ENCODE results near the gene TFCP2L1.
"Not testable (repeated sequence)": the region's sequence is repeated elsewhere in the genome, so short reads cannot be mapped to it uniquely, and the experiment has no call there.

Gene TFCP2L1

GRCh38 chr2:121303531-121304263 lies 18.7 kb upstream of the TFCP2L1 start:
- no peak for DNase-seq (ENCODE audit: low read depth, low spot score)
- Histone ChIP-seq H3K9me3 (ENCODE audit: low read depth, low read length) (no peaks in the 10 kb centered on the region), H3K4me3 (no peak overlapping the region), H3K36me3 (ENCODE audit: insufficient read depth, low read length) (no peaks in the 10 kb centered on the region), H3K27ac (no peak overlapping the region), H3K9ac (ENCODE audit: insufficient read length) (no peak overlapping the region)
- TF ChIP-seq POLR2AphosphoS5 (IDR thresholded peaks at IDR 0.05; ENCODE audit: borderline replicate concordance, low read depth, low read length): no peak
- no peak for TF ChIP-seq FOXP2 (optimal IDR thresholded peaks at IDR 0.05; ENCODE audit: control extremely low read depth, extremely low read length, insufficient read depth)
- no peak for TF ChIP-seq EZH2 (IDR thresholded peaks at IDR 0.05)

- not testable (repeated sequence) for H3K27ac ChIP-seq; H3K9me3 ChIP-seq (ENCODE audit: low read depth, low read length); H3K4me3 ChIP-seq; H3K9ac ChIP-seq (ENCODE audit: insufficient read length); H3K36me3 ChIP-seq (ENCODE audit: insufficient read depth, low read length); DNase-seq (ENCODE audit: low read depth, low spot score)
Measured at GRCh38 chr2:121301190-121301589, 16.2 kb upstream of the TFCP2L1 start.

- TF ChIP-seq FOXP2 (optimal IDR thresholded peaks at IDR 0.05; ENCODE audit: control extremely low read depth, extremely low read length, insufficient read depth) (no peak), EZH2 (IDR thresholded peaks at IDR 0.05) (no peak), POLR2AphosphoS5 (IDR thresholded peaks at IDR 0.05; ENCODE audit: borderline replicate concordance, low read depth, low read length) (no peak)
- no peaks in the 10 kb centered on the region for H3K36me3 ChIP-seq (ENCODE audit: insufficient read depth, low read length)
- H3K9ac ChIP-seq (ENCODE audit: insufficient read length): no peak overlapping the region
- H3K9me3 ChIP-seq (ENCODE audit: low read depth, low read length): no peaks in the 10 kb centered on the region
- H3K27ac ChIP-seq: no peak overlapping the region
- no peak for DNase-seq (ENCODE audit: low read depth, low spot score)
- no peak overlapping the region for H3K4me3 ChIP-seq
Measured at GRCh38 chr2:121298476-121298875, 13.5 kb upstream of the TFCP2L1 start.

GRCh38 chr2:121297866-121298265 lies 12.9 kb upstream of the TFCP2L1 start:
- not testable (repeated sequence) for H3K9me3 ChIP-seq (ENCODE audit: low read depth, low read length); H3K36me3 ChIP-seq (ENCODE audit: insufficient read depth, low read length); H3K4me3 ChIP-seq; H3K27ac ChIP-seq; DNase-seq (ENCODE audit: low read depth, low spot score); H3K9ac ChIP-seq (ENCODE audit: insufficient read length)

GRCh38 chr2:121297217-121297830 lies 12.3 kb upstream of the TFCP2L1 start:
- DNase-seq (ENCODE audit: low read depth, low spot score): no peak
- no peak overlapping the region for H3K4me3 ChIP-seq
- no peaks in the 10 kb centered on the region for H3K36me3 ChIP-seq (ENCODE audit: insufficient read depth, low read length)
- no peak overlapping the region for H3K27ac ChIP-seq
- TF ChIP-seq EZH2 (IDR thresholded peaks at IDR 0.05) (no peak), FOXP2 (optimal IDR thresholded peaks at IDR 0.05; ENCODE audit: control extremely low read depth, extremely low read length, insufficient read depth) (no peak), POLR2AphosphoS5 (IDR thresholded peaks at IDR 0.05; ENCODE audit: borderline replicate concordance, low read depth, low read length) (no peak)
- no peaks in the 10 kb centered on the region for H3K9me3 ChIP-seq (ENCODE audit: low read depth, low read length)
- no peak overlapping the region for H3K9ac ChIP-seq (ENCODE audit: insufficient read length)

- H3K36me3 ChIP-seq (ENCODE audit: insufficient read depth, low read length): no peaks in the 10 kb centered on the region
- H3K9me3 ChIP-seq (ENCODE audit: low read depth, low read length): no peaks in the 10 kb centered on the region
- TF ChIP-seq POLR2AphosphoS5 (IDR thresholded peaks at IDR 0.05; ENCODE audit: borderline replicate concordance, low read depth, low read length) (no peak), EZH2 (IDR thresholded peaks at IDR 0.05) (no peak), FOXP2 (optimal IDR thresholded peaks at IDR 0.05; ENCODE audit: control extremely low read depth, extremely low read length, insufficient read depth) (no peak)
- DNase-seq (ENCODE audit: low read depth, low spot score): no peak
- no peak overlapping the region for H3K9ac ChIP-seq (ENCODE audit: insufficient read length)
- H3K4me3 ChIP-seq: no peak overlapping the region
- H3K27ac ChIP-seq: no peak overlapping the region
Measured at GRCh38 chr2:121295911-121296650, 11.1 kb upstream of the TFCP2L1 start.

- no peak overlapping the region for H3K27ac ChIP-seq
- no peaks in the 10 kb centered on the region for H3K9me3 ChIP-seq (ENCODE audit: low read depth, low read length)
- no peak overlapping the region for H3K4me3 ChIP-seq
- H3K36me3 ChIP-seq (ENCODE audit: insufficient read depth, low read length): no peaks in the 10 kb centered on the region
- TF ChIP-seq EZH2 (IDR thresholded peaks at IDR 0.05) (no peak), FOXP2 (optimal IDR thresholded peaks at IDR 0.05; ENCODE audit: control extremely low read depth, extremely low read length, insufficient read depth) (no peak), POLR2AphosphoS5 (IDR thresholded peaks at IDR 0.05; ENCODE audit: borderline replicate concordance, low read depth, low read length) (no peak)
- no peak for DNase-seq (ENCODE audit: low read depth, low spot score)
- no peak overlapping the region for H3K9ac ChIP-seq (ENCODE audit: insufficient read length)
Measured at GRCh38 chr2:121294881-121295840, 10.2 kb upstream of the TFCP2L1 start.

All from SK-N-MC (cell line).